Measurements from ENCODE around the gene CENPB.
"Not testable (repeated sequence)": the region's sequence is repeated elsewhere in the genome, so short reads cannot be mapped to it uniquely, and the experiment has no call there.

- not testable (repeated sequence) for TF ChIP-seq EP300, CTCF, POLR2A (IDR thresholded peaks at IDR 0.05)
These were observed 7.6 kb upstream of the CENPB start for GRCh38 chr20:3794168-3794567.
